Subcutaneous abdominal adipose tissue (tissue), 5 donors: ENCODE data around the gene SH3PXD2B.
A peak's percentile ranks its signal among the peaks of the same experiment; 100 is the strongest.
"Not testable (repeated sequence)": the region's sequence is repeated elsewhere in the genome, so short reads cannot be mapped to it uniquely, and the experiment has no call there.

ENCODE experiments used
- H3K27ac ChIP-seq: one replicate; pipeline ENCODE4 v1.7.0; 2013; ENCODE audit warnings: low read depth, mild to moderate bottlenecking, inconsistent platforms, low read length, moderate library complexity
- H3K27me3 ChIP-seq, 5 donors: one replicate each; pipeline ENCODE4 v1.7.0; 2013; ENCODE audit warnings: low read length in 5 of 5, inconsistent platforms in 1 of 5; ENCODE audit not compliant: control insufficient read depth in 5 of 5, insufficient read depth in 4 of 5
- H3K36me3 ChIP-seq, 5 donors: one replicate each; pipeline ENCODE4 v1.7.0; 2013; ENCODE audit warnings: low read length in 5 of 5; ENCODE audit not compliant: control insufficient read depth in 5 of 5, insufficient read depth in 5 of 5
- H3K4me1 ChIP-seq, 5 donors: one replicate each; pipeline ENCODE4 v1.7.0; 2013; ENCODE audit warnings: low read length in 5 of 5, mild to moderate bottlenecking in 3 of 5, moderate library complexity in 1 of 5; ENCODE audit not compliant: control insufficient read depth in 5 of 5, insufficient read depth in 5 of 5
- H3K4me3 ChIP-seq, 5 donors: one replicate each; pipeline ENCODE4 v1.7.0; 2013; ENCODE audit warnings: low read length in 5 of 5, low read depth in 1 of 5
- H3K9ac ChIP-seq, 5 donors: one replicate each; pipeline ENCODE4 v1.7.0; 2013; ENCODE audit warnings: low read length in 5 of 5, mild to moderate bottlenecking in 4 of 5, moderate library complexity in 3 of 5
- H3K9me3 ChIP-seq, 5 donors: one replicate each; pipeline ENCODE4 v1.7.0; 2013; ENCODE audit warnings: low read length in 5 of 5; ENCODE audit not compliant: control insufficient read depth in 5 of 5
- donor health status: healthy.
- donor health status: healthy.
- donor health status: healthy.
- donor health status: healthy.
- donor health status: healthy.

Gene SH3PXD2B

DNA sequence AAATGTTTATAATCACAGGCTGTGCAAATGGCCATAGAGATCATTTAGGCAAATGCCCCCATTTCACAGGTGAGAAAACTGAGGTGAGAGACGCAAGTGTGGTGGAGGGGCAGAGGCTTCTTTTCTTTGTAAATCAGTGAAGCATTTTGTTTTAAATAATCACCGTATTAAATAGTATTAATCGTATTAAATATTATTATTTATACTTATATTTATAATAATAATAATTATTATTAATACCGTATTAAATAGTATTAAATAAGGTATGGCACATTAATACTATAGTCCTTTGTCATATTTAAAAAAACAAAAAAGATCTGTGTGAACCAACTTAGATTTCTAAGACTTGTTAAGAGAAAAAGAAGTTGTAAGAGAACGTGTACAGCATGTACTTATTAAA, 32.6 kb upstream of the SH3PXD2B start:
- Histone ChIP-seq H3K9me3 (peaks cover 0 to 4% (median 3%) of the 10 kb centered on the region in 5 donors), H3K4me1 (peaks cover 0 to 12% (median 0%) of the 10 kb centered on the region in 5 donors), H3K27me3 (no peaks in the 10 kb centered on the region), H3K9ac (no peak overlapping the region), H3K4me3 (no peak overlapping the region), H3K27ac (no peak overlapping the region), H3K36me3 (no peaks in the 10 kb centered on the region)

DNA sequence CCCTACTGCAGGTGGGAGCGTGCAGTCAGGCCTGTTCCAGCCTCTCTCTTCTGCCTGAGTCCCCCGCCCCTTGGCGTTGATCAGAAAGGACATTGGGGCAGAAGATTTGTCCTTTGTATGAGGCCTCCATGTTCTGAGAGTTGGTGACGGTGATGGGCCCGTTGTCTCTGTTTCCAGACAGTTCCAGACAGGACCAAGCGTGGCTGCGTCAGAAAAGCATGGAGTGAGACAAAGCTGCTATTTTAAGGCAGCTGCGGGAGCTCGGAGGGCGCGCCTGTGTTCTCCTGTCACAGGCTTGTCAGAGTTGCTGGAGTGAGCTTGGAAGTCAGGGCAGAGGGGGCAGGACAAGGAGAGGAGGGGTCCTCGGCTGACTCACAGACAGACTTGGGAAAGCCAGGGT, 32.1 kb upstream of the SH3PXD2B start:
- H3K9me3 ChIP-seq: peaks cover 0 to 4% (median 3%) of the 10 kb centered on the region in 5 donors
- H3K4me3 ChIP-seq: no peak overlapping the region
- H3K36me3 ChIP-seq: no peaks in the 10 kb centered on the region
- peaks cover 0 to 12% (median 0%) of the 10 kb centered on the region in 5 donors for H3K4me1 ChIP-seq
- H3K9ac ChIP-seq: no peak overlapping the region
- no peak overlapping the region for H3K27ac ChIP-seq
- H3K27me3 ChIP-seq: no peaks in the 10 kb centered on the region

DNA sequence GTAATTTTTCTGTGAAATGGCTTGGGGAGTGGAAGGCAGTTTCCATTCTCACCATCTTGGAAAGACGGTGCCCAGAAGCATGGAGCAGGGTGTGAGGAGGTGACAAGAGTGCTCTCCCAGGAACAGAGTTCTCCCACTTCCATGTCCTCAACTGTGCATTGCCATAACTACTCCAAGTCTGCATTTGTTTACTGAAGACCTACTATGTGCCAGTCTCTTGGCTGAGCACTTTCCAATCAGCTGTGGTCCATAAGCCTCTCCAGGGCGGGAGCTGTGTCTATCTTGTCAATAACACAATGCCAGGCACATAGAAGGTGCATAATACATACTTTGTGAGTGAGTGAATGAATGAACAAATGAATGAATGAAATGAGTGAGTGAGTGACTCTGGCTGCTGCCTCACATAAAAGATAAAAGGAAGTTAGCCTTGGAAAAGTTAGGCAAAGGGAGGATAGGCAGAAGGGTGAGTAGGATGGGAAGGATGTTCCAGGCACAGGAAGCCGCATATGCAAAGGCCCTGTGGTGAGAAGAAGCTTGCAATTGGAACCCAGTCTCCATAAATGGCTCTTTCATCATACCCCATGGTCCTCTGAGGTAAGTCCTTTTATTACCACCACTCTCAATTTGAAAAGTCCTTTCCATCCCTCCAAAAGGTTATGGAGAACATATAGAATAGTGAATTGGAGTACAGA, 31.3 kb upstream of the SH3PXD2B start:
- Histone ChIP-seq H3K27ac (no peak overlapping the region), H3K4me1 (peaks cover 0 to 12% (median 0%) of the 10 kb centered on the region in 5 donors), H3K4me3 (no peak overlapping the region), H3K9ac (no peak overlapping the region), H3K36me3 (no peaks in the 10 kb centered on the region), H3K27me3 (no peaks in the 10 kb centered on the region), H3K9me3 (peaks cover 0 to 4% (median 3%) of the 10 kb centered on the region in 5 donors)

- H3K4me3 ChIP-seq: no peak overlapping the region
- H3K4me1 ChIP-seq: peaks cover 0 to 9% (median 0%) of the 10 kb centered on the region in 5 donors
- H3K27me3 ChIP-seq: no peaks in the 10 kb centered on the region
- H3K9me3 ChIP-seq: peaks cover 0 to 4% (median 3%) of the 10 kb centered on the region in 5 donors
- H3K36me3 ChIP-seq: no peaks in the 10 kb centered on the region
- H3K27ac ChIP-seq: no peak overlapping the region
- no peak overlapping the region for H3K9ac ChIP-seq
Observed at GRCh38 chr5:172484664-172485063, 30.3 kb upstream of the SH3PXD2B start.

DNA sequence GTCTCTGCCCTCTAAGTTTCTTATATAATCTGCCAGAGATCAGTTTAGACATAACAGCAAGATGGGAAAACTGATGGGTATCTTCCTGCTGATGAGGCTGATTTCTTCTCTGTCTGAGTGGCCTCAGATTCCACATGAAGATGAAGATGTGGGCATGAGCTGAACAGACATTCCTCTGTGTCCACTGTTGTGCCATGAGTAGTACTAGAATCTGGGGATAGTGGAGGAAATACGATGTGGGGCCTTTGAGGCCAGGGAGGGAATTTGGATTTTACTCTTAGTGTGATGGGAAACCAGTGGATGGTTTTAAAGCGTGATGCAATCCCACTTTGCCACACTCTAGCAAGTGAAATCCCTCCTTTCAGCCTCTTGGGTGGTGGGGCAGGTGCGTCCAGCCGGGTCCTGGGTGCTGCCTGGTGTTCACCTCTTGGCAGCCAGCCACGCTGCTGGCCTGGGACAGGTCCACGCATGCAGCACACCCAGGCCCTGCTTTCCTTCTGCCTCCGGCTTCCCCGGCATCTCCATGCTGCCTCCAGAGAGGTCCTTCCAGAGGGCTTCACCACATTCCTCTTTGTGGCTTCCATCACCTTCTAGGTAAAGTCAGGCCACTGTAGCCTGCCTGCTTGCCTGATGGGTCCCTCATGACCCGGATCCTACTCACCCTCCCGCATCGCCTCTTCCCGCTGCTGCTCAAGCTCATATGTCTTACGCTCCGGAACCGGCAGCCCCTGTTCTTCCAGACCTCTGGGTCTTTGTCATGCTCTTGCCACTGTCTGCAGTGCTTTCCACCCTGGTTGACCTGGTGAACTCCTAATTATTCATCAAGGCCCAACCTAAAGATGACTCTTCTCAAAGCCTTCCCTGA, 28.1 kb upstream of the SH3PXD2B start:
- H3K9ac ChIP-seq: no peak overlapping the region

DNA sequence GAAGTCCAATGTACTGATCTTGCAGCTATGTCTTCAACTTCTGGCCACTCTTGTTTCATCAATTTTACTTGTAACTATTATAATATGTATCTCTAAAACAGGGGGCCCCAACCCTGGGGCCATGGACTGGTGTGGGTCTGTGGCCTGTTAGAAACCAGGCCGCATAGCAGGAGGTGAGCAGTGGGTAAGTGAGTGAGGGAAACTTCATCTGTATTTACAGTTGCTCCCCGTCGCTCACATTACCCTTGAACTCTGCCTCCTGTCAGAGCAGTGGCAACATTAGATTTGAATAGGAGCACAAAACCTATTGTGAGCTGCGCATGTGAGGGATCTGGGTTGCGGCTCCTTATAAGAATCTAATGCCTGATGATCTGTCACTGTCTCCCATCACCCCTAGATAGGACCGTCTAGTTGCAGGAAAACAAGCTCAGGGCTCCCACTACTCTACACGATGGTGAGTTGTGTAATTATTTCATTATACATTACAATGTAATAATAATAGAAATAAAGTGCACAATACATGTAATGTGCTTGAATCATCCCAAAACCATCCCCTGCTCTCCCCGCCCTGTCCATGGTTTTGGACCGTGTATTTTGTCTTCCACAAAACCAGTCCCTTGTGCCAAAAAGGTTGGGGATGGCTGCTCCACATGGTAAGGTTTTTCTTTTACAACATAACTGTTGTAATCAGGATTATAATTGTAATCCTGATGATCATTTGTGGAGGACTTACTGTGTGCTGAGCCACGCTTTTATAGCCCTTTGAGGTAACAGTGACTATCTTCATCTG, 26.9 kb upstream of the SH3PXD2B start:
- no peak overlapping the region for H3K27ac ChIP-seq
- no peak overlapping the region for H3K9ac ChIP-seq
- H3K9me3 ChIP-seq: peaks cover 0 to 4% (median 3%) of the 10 kb centered on the region in 5 donors
- H3K4me3 ChIP-seq: no peak overlapping the region
- H3K4me1 ChIP-seq: peaks cover 0 to 8% (median 2%) of the 10 kb centered on the region in 5 donors
- H3K36me3 ChIP-seq: no peaks in the 10 kb centered on the region
- H3K27me3 ChIP-seq: no peaks in the 10 kb centered on the region

More for the DNA sequence above, 28.1 kb upstream of the SH3PXD2B start:
- peaks cover 0 to 8% (median 2%) of the 10 kb centered on the region in 5 donors for H3K4me1 ChIP-seq
- peaks cover 0 to 4% (median 3%) of the 10 kb centered on the region in 5 donors for H3K9me3 ChIP-seq
- H3K36me3 ChIP-seq: no peaks in the 10 kb centered on the region
- H3K27me3 ChIP-seq: no peaks in the 10 kb centered on the region
- H3K4me3 ChIP-seq: no peak overlapping the region
- no peak overlapping the region for H3K27ac ChIP-seq

GRCh38 chr5:172479784-172480115, 25.4 kb upstream of the SH3PXD2B start:
- Histone ChIP-seq H3K36me3 (no peaks in the 10 kb centered on the region), H3K27ac (peak overlapping the region; percentile 14), H3K27me3 (no peaks in the 10 kb centered on the region), H3K9me3 (peaks cover 0 to 4% (median 3%) of the 10 kb centered on the region in 5 donors), H3K4me1 (peaks cover 0 to 8% (median 2%) of the 10 kb centered on the region in 5 donors), H3K9ac (no peak overlapping the region), H3K4me3 (no peak overlapping the region)

- Histone ChIP-seq H3K27ac (peak overlapping the region; percentile 14), H3K36me3 (no peaks in the 10 kb centered on the region), H3K9ac (no peak overlapping the region), H3K4me3 (peak overlapping the region in 1 of 5 donors; percentile 17), H3K27me3 (no peaks in the 10 kb centered on the region), H3K4me1 (peaks cover 0 to 8% (median 2%) of the 10 kb centered on the region in 5 donors), H3K9me3 (peaks cover 0 to 4% (median 3%) of the 10 kb centered on the region in 5 donors)
Observed at GRCh38 chr5:172479034-172479783, 24.9 kb upstream of the SH3PXD2B start.

- not testable (repeated sequence) for H3K9ac ChIP-seq, H3K9me3 ChIP-seq, H3K4me3 ChIP-seq, H3K27me3 ChIP-seq, H3K4me1 ChIP-seq, H3K36me3 ChIP-seq, H3K27ac ChIP-seq
Observed at GRCh38 chr5:172478695-172479033, 24.3 kb upstream of the SH3PXD2B start.
